ENCODE data around the gene NCR3LG1.

GRCh38 chr11:17405232-17406005 lies 53.8 kb downstream of the NCR3LG1 start:
- no peak for TF ChIP-seq CTCF (IDR thresholded peaks at IDR 0.05; ENCODE audit: insufficient read depth, low read length)
- TF ChIP-seq GABPA (IDR thresholded peaks at IDR 0.05; ENCODE audit: low read depth), result no peak
- TF ChIP-seq POLR2AphosphoS5 (IDR thresholded peaks at IDR 0.05; ENCODE audit: low read depth), result no peak
